Mesothelial cell of epicardium (in vitro differentiated cells): ENCODE measurements around the gene TMEM141. TPM values are rescaled to one million over a fixed set of nuclear protein-coding genes. Genes with fewer than 3 reads are reported as not detected.
"Not testable (repeated sequence)": the region's sequence is repeated elsewhere in the genome, so short reads cannot be mapped to it uniquely, and the experiment has no call there.

ENCODE experiments used
- DNase-seq, 2 experiments: peaks; one replicate each; pipeline ENCODE4 v3.0.0; 2021; ENCODE audit warnings: low spot score in 2 of 2; ENCODE audit not compliant: unreplicated experiment in 2 of 2
- H3K27ac Mint-ChIP-seq: 2 replicates; pipeline ENCODE4 v1.8.0; 2021; ENCODE audit warnings: mixed read lengths
- H3K27me3 Mint-ChIP-seq: 2 replicates; pipeline ENCODE4 v1.8.0; 2021; ENCODE audit warnings: low read depth, mixed read lengths
- H3K36me3 Mint-ChIP-seq: 2 replicates; pipeline ENCODE4 v1.8.0; 2021; ENCODE audit warnings: mixed read lengths
- H3K4me1 Mint-ChIP-seq: 2 replicates; pipeline ENCODE4 v1.8.0; 2021; ENCODE audit warnings: mixed read lengths
- H3K4me3 Mint-ChIP-seq: 2 replicates; pipeline ENCODE4 v1.8.0; 2021; ENCODE audit warnings: mild to moderate bottlenecking, moderate library complexity, mixed read lengths
- H3K9me3 Mint-ChIP-seq: 2 replicates; pipeline ENCODE4 v1.8.0; 2021; ENCODE audit warnings: mixed read lengths
- CTCF ChIP-seq: fragments of 200-600 bp; sonication (generic); IDR thresholded peaks from one replicate; pipeline ENCODE4 v1.5.0; 2021; ENCODE audit warnings: antibody characterized with exemption; ENCODE audit not compliant: unreplicated experiment
- total RNA-seq: library from RNA; stranded (reverse); gene quantifications from 3 replicates; pipeline ENCODE4 v1.2.1, GENCODE V29; 2021

TMEM141 gene
- total RNA-seq, 1 donor from 2014 or later: 71.7 TPM

- Mint-ChIP-seq H3K36me3 (no peaks in the 10 kb centered on the region), H3K27me3 (peaks cover 16% of the 10 kb centered on the region), H3K4me3 (no peak overlapping the region), H3K9me3 (peaks cover 15% of the 10 kb centered on the region), H3K27ac (no peak overlapping the region), H3K4me1 (no peaks in the 10 kb centered on the region)
- DNase-seq: no peak
- TF ChIP-seq CTCF: no peak
Measured at GRCh38 chr9:136754059-136754572, 37.0 kb upstream of the TMEM141 start.

GRCh38 chr9:136754626-136755301, 36.4 kb upstream of the TMEM141 start:
- Mint-ChIP-seq H3K9me3 (peaks cover 15% of the 10 kb centered on the region), H3K36me3 (no peaks in the 10 kb centered on the region), H3K27me3 (peaks cover 16% of the 10 kb centered on the region), H3K27ac (no peak overlapping the region), H3K4me1 (no peaks in the 10 kb centered on the region), H3K4me3 (no peak overlapping the region)
- no peak for TF ChIP-seq CTCF
- no peak for DNase-seq

DNA sequence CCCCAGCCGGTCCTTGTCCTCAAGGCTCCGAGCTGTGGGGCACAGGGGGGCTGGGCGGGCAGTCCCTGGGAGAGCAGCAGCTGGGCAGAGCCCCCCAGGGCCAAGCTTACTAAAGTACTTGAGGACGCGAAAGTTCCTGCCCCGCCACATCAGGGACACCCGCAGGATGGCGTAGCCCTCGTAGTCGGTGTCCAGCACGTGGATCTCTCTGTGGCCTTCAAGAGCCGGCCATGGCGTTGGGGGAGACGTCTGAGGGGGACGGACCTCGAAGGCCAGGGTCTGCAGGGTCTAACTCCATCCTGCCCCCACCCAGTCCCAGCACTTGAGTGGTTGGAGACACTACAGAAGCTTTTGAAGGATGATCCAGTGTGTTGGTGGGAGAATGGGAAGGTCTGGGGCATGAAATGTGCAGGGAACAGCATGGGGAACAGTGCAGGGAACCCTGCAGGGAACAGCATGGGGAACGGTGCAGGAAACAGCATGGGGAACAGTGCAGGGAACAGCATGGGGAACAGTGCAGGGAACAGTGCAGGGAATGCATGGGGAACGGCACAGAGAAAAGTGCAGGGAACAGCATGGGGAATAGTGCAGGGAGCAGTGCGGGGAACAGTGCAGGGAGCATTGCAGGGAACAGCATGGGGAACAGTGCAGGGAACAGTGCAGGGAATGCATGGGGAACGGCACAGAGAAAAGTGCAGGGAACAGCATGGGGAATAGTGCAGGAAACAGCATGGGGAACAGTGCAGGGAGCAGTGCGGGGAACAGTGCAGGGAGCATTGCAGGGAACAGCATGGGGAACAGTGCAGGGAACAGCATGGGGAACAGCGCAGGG, 35.6 kb upstream of the TMEM141 start:
- H3K27ac Mint-ChIP-seq, H3K36me3 Mint-ChIP-seq, H3K4me3 Mint-ChIP-seq, DNase-seq, H3K4me1 Mint-ChIP-seq: not testable (repeated sequence)
- Mint-ChIP-seq H3K9me3 (peaks cover 15% of the 10 kb centered on the region), H3K27me3 (peaks cover 15% of the 10 kb centered on the region)

- no peak overlapping the region for H3K4me3 Mint-ChIP-seq
- peaks cover 11% of the 10 kb centered on the region for H3K27me3 Mint-ChIP-seq
- H3K9me3 Mint-ChIP-seq: peaks cover 15% of the 10 kb centered on the region
- TF ChIP-seq CTCF: no peak
- no peaks in the 10 kb centered on the region for H3K36me3 Mint-ChIP-seq
- H3K27ac Mint-ChIP-seq: no peak overlapping the region
- H3K4me1 Mint-ChIP-seq: peaks cover 3% of the 10 kb centered on the region
- no peak for DNase-seq
Measured at GRCh38 chr9:136756134-136756438, 35.1 kb upstream of the TMEM141 start.

DNA sequence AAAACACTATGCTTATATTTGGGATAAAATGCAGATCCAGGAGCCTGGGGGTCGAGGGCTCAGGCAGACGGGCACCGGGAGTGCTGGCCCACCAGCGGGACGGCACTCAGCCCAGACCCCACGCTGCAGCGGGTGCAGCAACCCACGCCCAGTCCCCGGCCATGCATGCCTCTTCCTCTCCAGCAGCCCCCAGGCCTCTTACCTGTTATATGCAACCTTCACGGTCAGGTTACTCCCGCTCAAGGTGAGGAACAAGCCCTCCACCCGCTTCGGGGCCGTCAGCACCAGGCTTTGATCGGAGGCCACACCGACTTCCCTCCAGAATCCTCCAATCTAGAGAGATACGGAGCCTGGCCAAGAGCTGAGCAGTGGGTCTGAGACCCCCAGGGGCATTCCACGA, 34.3 kb upstream of the TMEM141 start:
- Mint-ChIP-seq H3K4me3 (no peak overlapping the region), H3K36me3 (no peaks in the 10 kb centered on the region), H3K9me3 (peaks cover 10% of the 10 kb centered on the region), H3K27ac (no peak overlapping the region), H3K27me3 (peaks cover 8% of the 10 kb centered on the region), H3K4me1 (peaks cover 3% of the 10 kb centered on the region)
- no peak for DNase-seq
- TF ChIP-seq CTCF: no peak

- peaks cover 5% of the 10 kb centered on the region for H3K27me3 Mint-ChIP-seq
- H3K4me1 Mint-ChIP-seq: peaks cover 3% of the 10 kb centered on the region
- H3K36me3 Mint-ChIP-seq: no peaks in the 10 kb centered on the region
- no peak for TF ChIP-seq CTCF
- no peak overlapping the region for H3K27ac Mint-ChIP-seq
- H3K4me3 Mint-ChIP-seq: no peak overlapping the region
- H3K9me3 Mint-ChIP-seq: peaks cover 5% of the 10 kb centered on the region
- no peak for DNase-seq
Measured at GRCh38 chr9:136757328-136757727, 33.8 kb upstream of the TMEM141 start.
